OCI-LY1 (cell line): ENCODE data around the gene OR2A2.

Experiments
- EZH2 ChIP-seq: fragments of 200-600 bp; sonication (generic), shearing (Covaris generic); IDR thresholded peaks from 2 replicates; pipeline ENCODE4 v1.8.0; 2017; ENCODE audit warnings: borderline replicate concordance, mixed run types, mild to moderate bottlenecking, antibody characterized with exemption, low read length, moderate library complexity, mixed read lengths
- TF ChIP-seq, protein P1 (sequence below): fragments of 200-600 bp; sonication (generic), shearing (Covaris generic); IDR thresholded peaks from 2 replicates; pipeline ENCODE4 v1.5.1; 2017; ENCODE audit warnings: mild to moderate bottlenecking, antibody characterized with exemption, low read length, moderate library complexity, mixed read lengths

DNA sequence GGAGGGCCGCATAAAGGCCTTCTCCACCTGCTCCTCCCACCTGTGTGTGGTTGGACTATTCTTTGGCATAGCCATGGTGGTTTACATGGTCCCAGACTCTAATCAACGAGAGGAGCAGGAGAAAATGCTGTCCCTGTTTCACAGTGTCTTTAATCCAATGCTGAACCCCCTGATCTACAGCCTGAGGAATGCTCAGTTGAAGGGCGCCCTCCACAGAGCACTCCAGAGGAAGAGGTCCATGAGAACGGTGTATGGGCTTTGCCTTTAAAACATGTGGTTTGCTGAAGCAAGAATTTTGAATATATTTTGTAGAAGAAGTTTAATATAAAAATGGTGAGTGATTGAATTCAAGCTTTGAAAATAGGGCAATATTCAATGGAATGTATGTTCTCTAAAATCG, 889 bp downstream of the OR2A2 start:
- TF ChIP-seq EZH2: no peak
- TF ChIP-seq, protein P1, sequence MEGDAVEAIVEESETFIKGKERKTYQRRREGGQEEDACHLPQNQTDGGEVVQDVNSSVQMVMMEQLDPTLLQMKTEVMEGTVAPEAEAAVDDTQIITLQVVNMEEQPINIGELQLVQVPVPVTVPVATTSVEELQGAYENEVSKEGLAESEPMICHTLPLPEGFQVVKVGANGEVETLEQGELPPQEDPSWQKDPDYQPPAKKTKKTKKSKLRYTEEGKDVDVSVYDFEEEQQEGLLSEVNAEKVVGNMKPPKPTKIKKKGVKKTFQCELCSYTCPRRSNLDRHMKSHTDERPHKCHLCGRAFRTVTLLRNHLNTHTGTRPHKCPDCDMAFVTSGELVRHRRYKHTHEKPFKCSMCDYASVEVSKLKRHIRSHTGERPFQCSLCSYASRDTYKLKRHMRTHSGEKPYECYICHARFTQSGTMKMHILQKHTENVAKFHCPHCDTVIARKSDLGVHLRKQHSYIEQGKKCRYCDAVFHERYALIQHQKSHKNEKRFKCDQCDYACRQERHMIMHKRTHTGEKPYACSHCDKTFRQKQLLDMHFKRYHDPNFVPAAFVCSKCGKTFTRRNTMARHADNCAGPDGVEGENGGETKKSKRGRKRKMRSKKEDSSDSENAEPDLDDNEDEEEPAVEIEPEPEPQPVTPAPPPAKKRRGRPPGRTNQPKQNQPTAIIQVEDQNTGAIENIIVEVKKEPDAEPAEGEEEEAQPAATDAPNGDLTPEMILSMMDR: no peak
